ENCODE measurements around the gene FSIP1.

FSIP1 gene

DNA sequence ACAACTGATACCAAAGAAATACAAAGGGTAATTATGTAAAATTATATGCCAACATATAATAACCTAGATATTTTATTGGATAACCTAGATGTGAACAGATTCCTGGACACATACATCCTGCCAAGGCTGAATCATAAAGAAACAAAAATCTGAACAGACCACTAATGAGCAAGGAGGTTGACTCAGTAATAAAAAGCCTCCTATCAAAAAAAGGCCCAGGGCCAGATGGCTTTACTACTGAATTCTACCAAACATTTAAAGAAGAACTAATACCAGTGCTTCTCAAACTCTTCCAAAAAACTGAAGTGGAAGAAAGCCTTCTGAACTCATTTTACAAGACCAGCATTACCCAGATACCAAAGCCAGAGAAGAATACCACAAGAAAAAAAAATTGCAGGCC, 169.4 kb downstream of the FSIP1 start:
- no peaks in the 10 kb centered on the region for H3K79me2 ChIP-seq (ENCODE audit: control insufficient read depth, insufficient read depth, low read length, poor library complexity)
- no peak overlapping the region for H3K4me2 ChIP-seq (ENCODE audit: low read length)
- no peak overlapping the region for H4K91ac ChIP-seq (ENCODE audit: low read depth, low read length)
- no peak overlapping the region for H2BK120ac ChIP-seq (ENCODE audit: insufficient read depth, low read length, poor library complexity)
- no peak overlapping the region for H3K23ac ChIP-seq (ENCODE audit: low read length)
- H3K18ac ChIP-seq (ENCODE audit: low read length), result no peak overlapping the region
- H3K9me3 ChIP-seq (ENCODE audit: insufficient read depth, low read depth, low read length), result peaks cover 9% of the 10 kb centered on the region
- H2BK12ac ChIP-seq (ENCODE audit: low read length), result no peak overlapping the region
- H3K14ac ChIP-seq (ENCODE audit: low read length), result no peak overlapping the region
- H2AK5ac ChIP-seq (ENCODE audit: low read length), result no peak overlapping the region
- no peak overlapping the region for H4K12ac ChIP-seq (ENCODE audit: low read depth, low read length)
- no peak overlapping the region for H2AFZ ChIP-seq (ENCODE audit: insufficient read depth, low read length, poor library complexity)
- H3K4ac ChIP-seq (ENCODE audit: low read depth, low read length), result no peak overlapping the region
- H3K4me3 ChIP-seq (ENCODE audit: low read depth, low read length), result no peak overlapping the region
- no peak for DNase-seq
- H2BK5ac ChIP-seq (ENCODE audit: low read depth, low read length, poor library complexity), result no peak overlapping the region
- H3K79me1 ChIP-seq (ENCODE audit: low read length), result no peaks in the 10 kb centered on the region
- no peaks in the 10 kb centered on the region for H3K27me3 ChIP-seq (ENCODE audit: insufficient read depth, low read length)
- no peak overlapping the region for H4K8ac ChIP-seq (ENCODE audit: low read depth, low read length)
- H3K27ac ChIP-seq (ENCODE audit: low read depth, low read length), result no peak overlapping the region
- no peaks in the 10 kb centered on the region for H3K36me3 ChIP-seq (ENCODE audit: control insufficient read depth in 1 of 2, insufficient read depth in 2 of 2, low read length in 2 of 2)
- no peaks in the 10 kb centered on the region for H3K4me1 ChIP-seq (ENCODE audit: control insufficient read depth in 1 of 2, insufficient read depth in 2 of 2, low read length in 2 of 2)
- no peak overlapping the region for H3K9ac ChIP-seq (ENCODE audit: low read length)

DNA sequence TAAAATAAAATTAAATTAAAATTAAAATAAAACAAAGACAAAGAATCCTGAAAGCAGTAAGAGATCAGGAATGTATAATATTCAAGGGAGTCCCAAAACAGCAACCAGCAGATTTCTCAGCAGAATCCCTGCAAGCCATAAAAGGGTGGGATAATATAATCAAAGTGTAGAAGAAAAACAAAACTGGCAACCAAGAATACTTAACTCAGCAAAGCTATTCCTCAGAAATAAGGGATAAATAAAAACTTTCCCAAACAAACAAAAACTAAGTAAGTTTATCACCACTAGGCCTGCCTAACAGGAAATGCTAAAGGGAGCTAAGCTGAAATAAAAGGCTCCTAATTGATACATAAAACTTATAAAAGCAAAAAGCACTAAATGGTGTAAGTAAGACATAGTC, 172.0 kb downstream of the FSIP1 start:
- no peak overlapping the region for H2AK5ac ChIP-seq (ENCODE audit: low read length)
- no peak overlapping the region for H3K23ac ChIP-seq (ENCODE audit: low read length)
- no peak overlapping the region for H3K14ac ChIP-seq (ENCODE audit: low read length)
- no peaks in the 10 kb centered on the region for H3K36me3 ChIP-seq (ENCODE audit: control insufficient read depth in 1 of 2, insufficient read depth in 2 of 2, low read length in 2 of 2)
- DNase-seq, result no peak
- H3K4me2 ChIP-seq (ENCODE audit: low read length), result no peak overlapping the region
- H2BK5ac ChIP-seq (ENCODE audit: low read depth, low read length, poor library complexity), result no peak overlapping the region
- H2BK12ac ChIP-seq (ENCODE audit: low read length), result no peak overlapping the region
- no peak overlapping the region for H3K9ac ChIP-seq (ENCODE audit: low read length)
- H3K18ac ChIP-seq (ENCODE audit: low read length), result no peak overlapping the region
- H4K12ac ChIP-seq (ENCODE audit: low read depth, low read length), result no peak overlapping the region
- no peak overlapping the region for H4K8ac ChIP-seq (ENCODE audit: low read depth, low read length)
- H3K27me3 ChIP-seq (ENCODE audit: insufficient read depth, low read length), result no peaks in the 10 kb centered on the region
- no peak overlapping the region for H4K91ac ChIP-seq (ENCODE audit: low read depth, low read length)
- H2AFZ ChIP-seq (ENCODE audit: insufficient read depth, low read length, poor library complexity), result no peak overlapping the region
- H3K4me1 ChIP-seq (ENCODE audit: control insufficient read depth in 1 of 2, insufficient read depth in 2 of 2, low read length in 2 of 2), result no peaks in the 10 kb centered on the region
- no peak overlapping the region for H3K27ac ChIP-seq (ENCODE audit: low read depth, low read length)
- no peak overlapping the region for H2BK120ac ChIP-seq (ENCODE audit: insufficient read depth, low read length, poor library complexity)
- H3K4ac ChIP-seq (ENCODE audit: low read depth, low read length), result no peak overlapping the region
- no peaks in the 10 kb centered on the region for H3K79me2 ChIP-seq (ENCODE audit: control insufficient read depth, insufficient read depth, low read length, poor library complexity)
- H3K4me3 ChIP-seq (ENCODE audit: low read depth, low read length), result no peak overlapping the region
- H3K9me3 ChIP-seq (ENCODE audit: insufficient read depth, low read depth, low read length), result peaks cover 9% of the 10 kb centered on the region
- no peaks in the 10 kb centered on the region for H3K79me1 ChIP-seq (ENCODE audit: low read length)

DNA sequence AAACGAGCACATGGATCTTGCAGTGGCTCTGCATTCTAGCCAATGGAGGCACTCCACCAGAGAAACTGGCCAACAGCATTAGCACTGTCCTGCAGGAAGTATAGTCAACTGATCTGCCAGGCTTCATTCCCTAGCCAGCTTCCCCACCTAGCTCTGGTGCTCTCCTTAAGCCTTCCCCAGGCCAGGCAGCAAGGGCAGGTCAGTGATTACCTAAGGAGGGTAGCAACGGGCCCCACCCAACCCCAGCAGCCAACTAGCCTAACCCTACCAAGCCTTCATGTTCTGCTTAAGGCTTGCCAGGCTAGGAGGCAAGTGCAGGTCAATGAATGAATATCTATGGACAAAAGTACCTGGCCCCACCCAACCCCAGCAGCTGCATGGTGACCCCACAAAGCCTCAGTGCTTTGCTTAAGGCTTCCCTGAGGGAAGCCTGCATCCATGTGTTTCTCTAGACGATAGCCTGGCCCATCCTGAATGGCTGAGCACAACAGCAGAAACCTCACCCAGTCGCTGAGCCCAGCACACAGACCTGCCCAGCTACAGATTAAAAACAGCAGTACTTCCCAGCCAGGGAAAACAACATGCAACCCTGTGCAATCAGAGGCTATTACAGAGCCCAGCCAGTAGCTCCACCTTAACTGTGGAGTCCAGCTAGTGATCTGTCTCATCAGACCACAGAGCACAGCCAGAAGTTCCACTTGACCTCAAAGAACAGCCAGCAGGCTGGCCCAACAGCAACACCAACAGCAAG, 173.3 kb downstream of the FSIP1 start:
- Histone ChIP-seq H3K79me2 (ENCODE audit: control insufficient read depth, insufficient read depth, low read length, poor library complexity) (no peaks in the 10 kb centered on the region), H3K4ac (ENCODE audit: low read depth, low read length) (no peak overlapping the region), H3K18ac (ENCODE audit: low read length) (no peak overlapping the region), H3K4me1 (ENCODE audit: control insufficient read depth in 1 of 2, insufficient read depth in 2 of 2, low read length in 2 of 2) (no peaks in the 10 kb centered on the region), H4K8ac (ENCODE audit: low read depth, low read length) (no peak overlapping the region), H4K91ac (ENCODE audit: low read depth, low read length) (no peak overlapping the region), H2BK120ac (ENCODE audit: insufficient read depth, low read length, poor library complexity) (no peak overlapping the region), H3K14ac (ENCODE audit: low read length) (no peak overlapping the region), H2BK12ac (ENCODE audit: low read length) (no peak overlapping the region), H3K9me3 (ENCODE audit: insufficient read depth, low read depth, low read length) (peaks cover 9% of the 10 kb centered on the region), H4K12ac (ENCODE audit: low read depth, low read length) (no peak overlapping the region), H2BK5ac (ENCODE audit: low read depth, low read length, poor library complexity) (no peak overlapping the region), H2AK5ac (ENCODE audit: low read length) (no peak overlapping the region), H3K79me1 (ENCODE audit: low read length) (no peaks in the 10 kb centered on the region), H3K9ac (ENCODE audit: low read length) (no peak overlapping the region), H3K27me3 (ENCODE audit: insufficient read depth, low read length) (no peaks in the 10 kb centered on the region), H3K36me3 (ENCODE audit: control insufficient read depth in 1 of 2, insufficient read depth in 2 of 2, low read length in 2 of 2) (no peaks in the 10 kb centered on the region), H3K4me2 (ENCODE audit: low read length) (no peak overlapping the region), H2AFZ (ENCODE audit: insufficient read depth, low read length, poor library complexity) (no peak overlapping the region), H3K23ac (ENCODE audit: low read length) (no peak overlapping the region), H3K4me3 (ENCODE audit: low read depth, low read length) (no peak overlapping the region), H3K27ac (ENCODE audit: low read depth, low read length) (no peak overlapping the region)
- no peak for DNase-seq
- no CpG with 5 or more reads among the region's 4 CpGs for WGBS (ENCODE audit: extremely low coverage, insufficient coverage, insufficient read length)

DNA sequence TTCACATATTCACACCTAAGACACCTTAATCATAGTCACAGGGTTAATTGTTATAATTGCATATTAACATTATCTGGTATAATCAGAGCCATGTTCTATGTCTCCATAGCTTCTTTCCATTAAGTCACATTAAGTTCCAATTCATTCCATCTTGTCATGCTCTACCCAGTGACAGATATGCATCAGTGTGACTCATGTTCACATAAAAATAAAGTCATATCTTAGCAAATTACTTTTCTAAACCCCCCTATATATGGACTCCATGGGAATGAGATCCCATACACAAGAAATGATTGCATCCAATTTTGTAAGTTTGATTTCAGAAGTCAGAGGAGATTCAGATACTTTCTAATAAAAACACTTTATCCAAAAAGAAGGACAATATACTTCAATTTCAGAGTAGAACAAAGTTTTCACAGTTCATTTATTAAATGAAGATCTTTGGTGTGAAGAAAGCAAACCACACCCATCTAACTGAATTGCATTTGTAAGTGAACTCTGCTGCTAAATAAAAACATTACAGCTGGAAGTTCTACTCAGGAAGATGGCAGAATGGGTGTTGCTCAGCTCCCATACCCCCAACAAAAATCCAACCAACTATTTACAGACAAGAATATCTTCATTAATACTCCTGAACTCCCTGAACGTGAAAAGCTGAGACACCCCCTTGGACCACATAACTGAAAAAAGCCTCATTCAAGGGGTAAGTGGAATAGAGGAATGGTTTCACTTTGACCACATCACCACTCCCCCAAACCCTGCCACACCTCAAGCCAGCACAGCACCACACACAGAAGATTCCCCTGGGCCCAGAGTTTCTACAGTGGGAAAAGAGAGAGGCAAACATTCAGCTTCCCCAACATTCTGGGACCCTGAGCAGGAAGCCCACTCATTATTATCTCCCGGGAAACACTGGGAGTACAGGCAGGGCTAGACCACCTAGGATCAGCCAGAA, 174.2 kb downstream of the FSIP1 start:
- Histone ChIP-seq H4K12ac (ENCODE audit: low read depth, low read length) (no peak overlapping the region), H2BK12ac (ENCODE audit: low read length) (no peak overlapping the region), H3K27ac (ENCODE audit: low read depth, low read length) (no peak overlapping the region), H3K4me2 (ENCODE audit: low read length) (no peak overlapping the region), H2AFZ (ENCODE audit: insufficient read depth, low read length, poor library complexity) (no peak overlapping the region), H2BK5ac (ENCODE audit: low read depth, low read length, poor library complexity) (no peak overlapping the region), H3K4me3 (ENCODE audit: low read depth, low read length) (no peak overlapping the region), H3K23ac (ENCODE audit: low read length) (no peak overlapping the region), H3K14ac (ENCODE audit: low read length) (no peak overlapping the region), H3K4me1 (ENCODE audit: control insufficient read depth in 1 of 2, insufficient read depth in 2 of 2, low read length in 2 of 2) (no peaks in the 10 kb centered on the region), H3K18ac (ENCODE audit: low read length) (no peak overlapping the region), H3K9me3 (ENCODE audit: insufficient read depth, low read depth, low read length) (peaks cover 9% of the 10 kb centered on the region), H3K36me3 (ENCODE audit: control insufficient read depth in 1 of 2, insufficient read depth in 2 of 2, low read length in 2 of 2) (no peaks in the 10 kb centered on the region), H2AK5ac (ENCODE audit: low read length) (no peak overlapping the region), H3K79me2 (ENCODE audit: control insufficient read depth, insufficient read depth, low read length, poor library complexity) (no peaks in the 10 kb centered on the region), H3K79me1 (ENCODE audit: low read length) (no peaks in the 10 kb centered on the region), H3K9ac (ENCODE audit: low read length) (no peak overlapping the region), H4K91ac (ENCODE audit: low read depth, low read length) (no peak overlapping the region), H2BK120ac (ENCODE audit: insufficient read depth, low read length, poor library complexity) (no peak overlapping the region), H3K27me3 (ENCODE audit: insufficient read depth, low read length) (no peaks in the 10 kb centered on the region), H3K4ac (ENCODE audit: low read depth, low read length) (no peak overlapping the region), H4K8ac (ENCODE audit: low read depth, low read length) (no peak overlapping the region)
- no CpG with 5 or more reads among the region's 2 CpGs for WGBS (ENCODE audit: extremely low coverage, insufficient coverage, insufficient read length)
- no peak for DNase-seq
